Islet of Langerhans (tissue), 1 donor: ENCODE measurements around the gene RINL.

Source experiments
- FAIRE-seq: peaks from one replicate; lab custom pipeline; 2011; peaks lifted over from hg19 to GRCh38; lab: Jason Lieb, UNC

Gene RINL

GRCh38 chr19:38877781-38878574 is at the start of gene RINL:
Gene RINL, minus strand, starts transcription at chr19:38878275. Its CDS starts 1,533 bp downstream, at chr19:38876742.
- no peak for FAIRE-seq

GRCh38 chr19:38924388-38924787 is 46.3 kb upstream of the RINL start:
- no peak for FAIRE-seq

- no peak for FAIRE-seq
Measured at GRCh38 chr19:38922482-38922881, 44.4 kb upstream of the RINL start.

GRCh38 chr19:38921420-38922274 is 43.6 kb upstream of the RINL start:
- no peak for FAIRE-seq

GRCh38 chr19:38920602-38921419 is 42.7 kb upstream of the RINL start:
- FAIRE-seq = no peak

GRCh38 chr19:38919837-38920601 is 41.9 kb upstream of the RINL start:
- FAIRE-seq = no peak

GRCh38 chr19:38918526-38918925 is 40.5 kb upstream of the RINL start:
- no peak for FAIRE-seq

GRCh38 chr19:38917921-38918491 is 39.9 kb upstream of the RINL start:
- no peak for FAIRE-seq

- FAIRE-seq = no peak
Measured at GRCh38 chr19:38917516-38917915, 39.4 kb upstream of the RINL start.

GRCh38 chr19:38915329-38916321 is 37.5 kb upstream of the RINL start:
- no peak for FAIRE-seq

GRCh38 chr19:38913958-38914357 is 35.9 kb upstream of the RINL start:
- no peak for FAIRE-seq

GRCh38 chr19:38912600-38913514 is 34.8 kb upstream of the RINL start:
- FAIRE-seq = no peak

- FAIRE-seq = no peak
Measured at GRCh38 chr19:38911388-38912001, 33.4 kb upstream of the RINL start.

- no peak for FAIRE-seq
Measured at GRCh38 chr19:38910488-38910887, 32.4 kb upstream of the RINL start.

- no peak for FAIRE-seq
Measured at GRCh38 chr19:38908911-38909310, 30.8 kb upstream of the RINL start.

GRCh38 chr19:38907670-38908069 is 29.6 kb upstream of the RINL start:
- no peak for FAIRE-seq

- no peak for FAIRE-seq
Measured at GRCh38 chr19:38907227-38907626, 29.2 kb upstream of the RINL start.

GRCh38 chr19:38905620-38906019 is 27.5 kb upstream of the RINL start:
- FAIRE-seq = no peak
